NT2/D1 (cell line): ENCODE data around the gene DCLK1.

Source experiments
- DNase-seq: peaks from one replicate; pipeline ENCODE4 v3.0.0-alpha.2; 2011; ENCODE audit warnings: low read depth, low spot score
- H3K27me3 ChIP-seq: 2 replicates; pipeline ENCODE4 v1.6.0; 2011; ENCODE audit warnings: mild to moderate bottlenecking; ENCODE audit not compliant: insufficient read length, insufficient read depth
- H3K36me3 ChIP-seq: 2 replicates; pipeline ENCODE4 v1.6.1; 2011; ENCODE audit warnings: mild to moderate bottlenecking, low read length, mixed read lengths; ENCODE audit not compliant: insufficient read depth, insufficient read length
- H3K4me1 ChIP-seq: 2 replicates; pipeline ENCODE4 v1.5.1; 2011; ENCODE audit not compliant: insufficient read depth, insufficient read length
- H3K4me3 ChIP-seq: 2 replicates; pipeline ENCODE4 v1.5.1; 2011; ENCODE audit warnings: low read depth; ENCODE audit not compliant: insufficient read length
- H3K9ac ChIP-seq: 2 replicates; pipeline ENCODE4 v1.6.0; 2011; ENCODE audit warnings: low read depth; ENCODE audit not compliant: insufficient read length
- H3K9me3 ChIP-seq: 2 replicates; pipeline ENCODE4 v1.5.1; 2011; ENCODE audit warnings: mild to moderate bottlenecking, low read length; ENCODE audit not compliant: insufficient read depth
- SUZ12 ChIP-seq: IDR thresholded peaks from 2 replicates; pipeline ENCODE4 v1.6.1; 2011; ENCODE audit not compliant: insufficient read length, insufficient read depth; ENCODE audit errors: extremely low read depth
- YY1 ChIP-seq: IDR thresholded peaks from 2 replicates; pipeline ENCODE4 v1.6.1; 2011; ENCODE audit not compliant: insufficient read length, insufficient read depth
- ZNF274 ChIP-seq: IDR thresholded peaks from 2 replicates; pipeline ENCODE4 v1.6.1; 2011; ENCODE audit warnings: mild to moderate bottlenecking, low read depth, low read length

DCLK1 gene

DNA sequence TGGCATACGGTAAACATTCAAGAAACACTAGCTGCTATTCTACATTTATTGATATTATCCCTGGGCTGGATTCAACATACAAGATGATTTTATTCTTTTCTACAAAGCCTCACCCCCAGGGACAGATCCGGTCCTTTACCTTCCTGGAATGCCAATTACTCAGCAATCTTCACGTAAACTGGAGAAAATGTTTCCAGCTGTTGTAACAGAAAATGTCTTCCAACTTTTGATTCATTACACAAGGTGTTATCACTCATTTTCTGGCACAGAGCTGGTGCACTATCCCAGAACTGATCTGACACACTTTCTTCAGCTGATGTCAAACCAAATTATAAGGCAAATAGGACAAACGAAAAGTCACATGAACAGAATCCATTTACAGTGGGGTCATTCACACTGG, 33.1 kb downstream of the DCLK1 start:
- Histone ChIP-seq H3K9ac (no peak overlapping the region), H3K4me3 (no peak overlapping the region), H3K36me3 (no peaks in the 10 kb centered on the region), H3K9me3 (no peaks in the 10 kb centered on the region), H3K27me3 (no peaks in the 10 kb centered on the region), H3K4me1 (no peaks in the 10 kb centered on the region)
- no peak for DNase-seq
- TF ChIP-seq SUZ12 (no peak), YY1 (no peak), ZNF274 (no peak)

DNA sequence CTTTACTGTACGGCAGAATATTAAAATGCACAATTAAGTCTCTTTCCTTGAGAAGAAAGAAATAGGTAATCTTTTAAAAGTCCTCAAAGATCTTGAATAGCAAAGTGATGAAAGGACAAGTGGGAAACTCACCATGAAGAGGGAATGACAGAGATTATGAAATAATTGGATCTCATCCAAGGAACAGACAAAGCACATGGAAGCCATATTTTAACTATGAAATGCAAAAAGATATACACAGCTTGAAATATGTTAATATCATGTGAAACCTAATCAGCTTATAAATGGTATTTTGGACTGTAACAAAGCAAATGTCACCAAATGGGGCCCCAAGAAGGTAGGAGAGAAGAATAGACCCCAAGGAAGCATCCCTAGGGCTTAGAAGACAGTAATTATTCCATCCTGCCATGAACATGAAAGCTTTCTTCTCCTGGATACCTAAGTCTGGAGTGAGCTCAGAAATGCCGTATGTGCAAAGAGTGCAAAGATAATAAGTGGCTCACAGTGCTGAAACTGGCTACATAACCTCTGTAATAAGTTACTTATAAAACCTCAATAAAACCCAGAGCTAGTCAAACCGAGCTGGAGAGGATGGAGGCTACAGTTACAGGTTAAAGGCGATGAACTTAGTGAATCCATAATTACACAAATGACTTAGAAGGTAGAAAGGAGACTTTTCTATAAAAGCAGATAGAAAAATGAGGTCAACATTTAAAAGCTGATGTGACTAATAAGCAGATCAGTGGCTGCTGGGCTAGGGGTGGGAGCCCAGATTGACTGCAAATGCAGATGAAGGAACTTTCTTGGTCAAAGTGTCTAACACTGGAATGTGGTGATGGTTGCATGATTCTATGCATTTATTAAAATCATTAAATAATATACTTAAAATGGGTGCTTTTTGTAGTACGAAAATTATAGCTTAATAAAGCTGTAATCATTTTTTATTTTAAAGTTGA, 34.4 kb downstream of the DCLK1 start:
- Histone ChIP-seq H3K4me3 (no peak overlapping the region), H3K4me1 (no peaks in the 10 kb centered on the region), H3K9ac (no peak overlapping the region), H3K9me3 (no peaks in the 10 kb centered on the region), H3K27me3 (no peaks in the 10 kb centered on the region), H3K36me3 (no peaks in the 10 kb centered on the region)
- DNase-seq: no peak
- TF ChIP-seq SUZ12: no peak
- no peak for TF ChIP-seq ZNF274
- TF ChIP-seq YY1: no peak

DNA sequence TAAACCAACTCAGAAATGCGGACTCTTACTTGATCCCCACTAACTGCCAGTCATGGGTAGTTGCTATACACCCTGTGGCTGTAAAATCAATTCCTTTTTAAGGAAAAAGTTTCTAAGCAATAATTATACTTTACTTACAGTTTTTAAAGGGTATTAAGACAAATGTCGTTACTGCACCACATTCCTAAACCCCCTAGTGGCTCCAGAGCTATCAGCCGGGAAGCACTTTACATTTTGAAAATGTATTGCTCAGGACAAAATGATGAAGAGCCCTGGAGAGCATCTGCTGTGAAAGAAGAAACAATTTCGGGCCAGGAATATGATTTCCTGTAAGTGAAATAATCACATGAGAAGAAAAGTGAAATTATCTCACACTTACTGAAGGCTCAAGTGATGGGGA, 36.7 kb downstream of the DCLK1 start:
- H3K9ac ChIP-seq: no peak overlapping the region
- no peak for DNase-seq
- H3K36me3 ChIP-seq: no peaks in the 10 kb centered on the region
- H3K4me1 ChIP-seq: no peaks in the 10 kb centered on the region
- TF ChIP-seq ZNF274 (no peak), SUZ12 (no peak), YY1 (no peak)
- no peaks in the 10 kb centered on the region for H3K27me3 ChIP-seq
- H3K9me3 ChIP-seq: no peaks in the 10 kb centered on the region
- H3K4me3 ChIP-seq: no peak overlapping the region

DNA sequence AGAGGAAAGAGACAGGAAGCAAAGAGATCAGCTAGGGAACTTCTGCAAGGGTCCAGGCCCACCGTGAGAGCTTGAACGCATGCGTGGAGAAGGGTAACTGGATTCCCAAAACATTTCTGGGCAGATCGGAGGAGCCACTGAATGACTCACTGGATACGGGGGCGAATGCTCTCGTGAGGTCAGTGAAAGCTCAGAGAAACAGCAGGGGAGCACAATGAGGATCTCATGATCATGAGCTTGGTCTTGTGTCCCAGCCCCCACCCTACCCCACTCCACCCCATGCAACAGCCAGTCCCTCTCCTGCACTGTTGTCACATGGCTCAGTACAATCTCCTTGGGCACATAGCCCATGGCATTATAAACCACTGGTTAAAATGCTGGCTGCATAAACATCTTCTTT, 40.6 kb downstream of the DCLK1 start:
- Histone ChIP-seq H3K4me1 (no peaks in the 10 kb centered on the region), H3K27me3 (no peaks in the 10 kb centered on the region), H3K4me3 (no peak overlapping the region), H3K9me3 (no peaks in the 10 kb centered on the region), H3K36me3 (no peaks in the 10 kb centered on the region), H3K9ac (no peak overlapping the region)
- no peak for DNase-seq
- TF ChIP-seq ZNF274 (no peak), SUZ12 (no peak), YY1 (no peak)

DNA sequence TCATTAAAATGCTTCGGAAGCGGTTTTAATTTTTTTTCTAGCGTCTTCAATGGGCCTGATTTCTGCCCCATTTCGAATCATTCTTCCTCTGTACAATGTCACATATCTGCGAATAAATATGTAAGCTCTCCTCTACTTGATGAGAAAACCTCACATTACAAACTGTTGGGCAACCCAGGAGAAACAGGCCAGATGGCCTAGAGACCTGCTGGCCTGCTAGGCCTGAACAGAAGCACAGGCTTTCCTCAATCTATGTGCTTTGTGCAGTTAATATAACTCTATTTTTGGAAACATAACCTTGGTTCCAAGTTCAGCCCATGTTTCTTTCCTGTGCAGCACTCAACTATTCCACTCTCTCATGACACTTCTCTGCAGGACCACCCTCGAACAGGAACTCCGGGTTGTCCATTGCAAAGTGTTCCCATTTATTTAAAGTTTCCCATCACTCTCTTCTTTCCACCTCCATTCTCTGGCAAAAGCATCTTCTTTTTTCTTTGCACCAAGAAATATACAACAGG, 42.0 kb downstream of the DCLK1 start:
- no peak for TF ChIP-seq YY1
- no peak for TF ChIP-seq ZNF274
- no peak for TF ChIP-seq SUZ12
- no peak overlapping the region for H3K4me3 ChIP-seq
- H3K36me3 ChIP-seq: no peaks in the 10 kb centered on the region

DNA sequence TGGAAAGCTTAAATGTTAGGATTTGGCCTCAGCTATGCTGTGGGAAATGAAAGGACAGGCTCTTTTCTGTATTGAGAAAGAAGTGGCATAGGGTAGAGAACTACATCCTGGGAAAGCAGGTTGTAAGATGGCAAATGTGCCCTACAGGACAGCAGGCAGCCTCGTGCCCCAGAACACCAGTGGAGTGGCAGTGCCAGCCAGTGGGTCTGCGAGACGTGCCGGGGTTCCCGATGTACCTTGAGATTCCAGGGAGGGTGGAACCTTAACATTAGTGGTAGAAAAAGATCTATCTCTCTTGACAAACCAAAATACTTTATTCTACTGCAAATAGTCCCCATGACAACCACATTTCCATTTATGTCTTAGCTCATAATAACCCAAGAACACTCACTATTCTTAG, 42.7 kb downstream of the DCLK1 start:
- Histone ChIP-seq H3K27me3 (no peaks in the 10 kb centered on the region), H3K9ac (no peak overlapping the region)
- no peak for TF ChIP-seq SUZ12
- TF ChIP-seq YY1: no peak
- no peak for TF ChIP-seq ZNF274

More for the DNA sequence above, 42.0 kb downstream of the DCLK1 start:
- Histone ChIP-seq H3K27me3 (no peaks in the 10 kb centered on the region), H3K4me1 (no peaks in the 10 kb centered on the region), H3K9ac (no peak overlapping the region), H3K9me3 (no peaks in the 10 kb centered on the region)
- DNase-seq: no peak

DNA sequence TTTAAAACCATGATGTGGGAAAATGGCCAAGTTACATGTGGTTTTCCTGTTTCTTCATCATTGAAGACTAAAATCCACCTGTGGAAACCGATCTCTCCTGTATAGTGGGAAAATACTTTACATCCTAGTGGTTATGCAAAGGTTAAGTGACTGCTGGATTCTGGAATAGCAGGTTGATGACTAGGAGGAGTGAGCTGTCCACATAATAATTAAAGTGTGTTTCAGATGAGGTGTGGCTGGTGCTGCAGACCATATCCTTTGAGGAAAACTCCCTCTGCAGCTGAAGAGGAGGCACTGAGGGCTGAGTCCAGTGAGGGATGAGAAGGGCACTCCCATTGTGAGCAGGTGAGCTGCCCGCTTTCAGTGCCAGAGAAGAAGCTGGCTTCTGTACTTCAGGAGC, 43.2 kb downstream of the DCLK1 start:
- TF ChIP-seq ZNF274 (no peak), SUZ12 (no peak), YY1 (no peak)
- Histone ChIP-seq H3K27me3 (no peaks in the 10 kb centered on the region), H3K4me3 (no peak overlapping the region), H3K4me1 (no peaks in the 10 kb centered on the region), H3K36me3 (no peaks in the 10 kb centered on the region), H3K9ac (no peak overlapping the region), H3K9me3 (no peaks in the 10 kb centered on the region)
- DNase-seq: no peak

More for the DNA sequence above, 42.7 kb downstream of the DCLK1 start:
- H3K36me3 ChIP-seq: no peaks in the 10 kb centered on the region
- DNase-seq: no peak
- no peaks in the 10 kb centered on the region for H3K4me1 ChIP-seq
- no peaks in the 10 kb centered on the region for H3K9me3 ChIP-seq
- no peak overlapping the region for H3K4me3 ChIP-seq
